HG02852 (cell line): ENCODE data around the gene GRAMD1B.
"Not testable (repeated sequence)": the region's sequence is repeated elsewhere in the genome, so short reads cannot be mapped to it uniquely, and the experiment has no call there.

Experiments
- ATAC-seq: cut with Tn5 transposase; IDR thresholded peaks from one replicate; pipeline ENCODE4 v1.9.1; 2021; ENCODE audit warnings: mild to moderate bottlenecking, moderate library complexity; ENCODE audit not compliant: unreplicated experiment

Gene GRAMD1B

GRCh38 chr11:123562158-123562557 lies 132.1 kb downstream of the GRAMD1B start:
- no peak for ATAC-seq

- no peak for ATAC-seq
These were observed 132.8 kb downstream of the GRAMD1B start for GRCh38 chr11:123562829-123563228.

- no peak for ATAC-seq
These were observed 134.2 kb downstream of the GRAMD1B start for GRCh38 chr11:123564221-123564620.

DNA sequence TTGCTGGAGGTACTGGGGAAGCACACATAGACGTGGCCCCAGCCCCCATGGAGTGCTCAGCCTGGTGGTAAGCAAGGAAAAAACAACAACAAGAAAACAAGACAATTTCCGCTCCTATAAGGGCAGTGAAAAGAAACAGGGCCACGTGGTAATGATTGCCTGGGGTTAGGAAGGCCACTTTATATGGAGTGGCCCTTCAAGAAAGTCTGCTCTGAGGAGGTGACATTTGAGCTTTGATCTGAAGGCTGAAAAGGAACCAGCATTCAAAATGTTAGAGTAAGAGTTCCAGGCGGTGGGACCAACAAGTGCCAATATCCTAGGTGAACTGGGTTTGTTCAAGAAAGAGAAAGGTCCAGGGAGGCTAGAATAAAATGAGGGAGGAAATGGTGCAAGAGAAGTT lies 136.8 kb downstream of the GRAMD1B start:
- ATAC-seq, result no peak

DNA sequence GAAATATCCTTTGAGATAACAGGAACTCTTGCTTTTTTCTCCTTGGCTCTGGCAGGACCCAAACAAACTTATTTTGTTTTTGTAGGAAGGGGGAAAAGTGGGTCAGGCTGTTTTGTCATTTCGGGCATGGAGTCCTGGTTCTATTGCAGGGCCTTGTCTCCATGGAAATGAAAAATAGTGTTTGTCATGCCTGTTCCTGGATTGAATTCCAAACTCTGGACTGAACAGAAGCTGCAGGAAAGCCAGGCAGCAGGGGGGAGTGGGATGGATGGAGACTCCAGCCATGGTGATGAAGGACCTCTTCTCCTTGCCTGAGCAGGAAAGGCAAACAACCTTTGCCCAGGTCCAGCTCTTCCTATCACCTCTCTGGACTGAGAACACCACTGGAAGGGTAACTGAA lies 137.4 kb downstream of the GRAMD1B start:
- ATAC-seq, result no peak

DNA sequence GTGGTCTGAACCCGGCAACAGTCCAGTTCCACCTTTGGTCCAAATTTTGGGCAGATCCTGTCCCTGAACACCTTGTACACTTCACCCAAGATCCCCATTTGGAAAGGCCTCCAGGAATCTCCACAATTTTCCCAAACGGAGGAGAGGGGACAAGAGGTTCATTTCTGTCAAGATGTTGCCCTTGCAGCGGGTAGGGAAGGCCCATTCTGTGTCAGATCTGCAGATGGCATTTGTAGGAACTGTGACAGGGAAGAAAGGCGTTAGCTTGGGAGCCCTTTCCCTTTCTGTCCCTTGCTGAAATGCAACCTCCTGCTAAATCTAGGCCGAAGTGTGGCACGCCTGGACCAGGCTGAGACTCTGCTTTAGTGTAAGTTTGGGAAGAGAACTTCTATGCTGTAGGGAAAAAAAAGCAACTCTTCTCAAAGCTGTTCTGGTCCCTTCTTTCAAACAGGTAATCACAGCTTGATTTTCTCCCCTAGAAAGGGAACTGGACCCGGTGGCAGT lies 138.3 kb downstream of the GRAMD1B start:
- no peak for ATAC-seq

DNA sequence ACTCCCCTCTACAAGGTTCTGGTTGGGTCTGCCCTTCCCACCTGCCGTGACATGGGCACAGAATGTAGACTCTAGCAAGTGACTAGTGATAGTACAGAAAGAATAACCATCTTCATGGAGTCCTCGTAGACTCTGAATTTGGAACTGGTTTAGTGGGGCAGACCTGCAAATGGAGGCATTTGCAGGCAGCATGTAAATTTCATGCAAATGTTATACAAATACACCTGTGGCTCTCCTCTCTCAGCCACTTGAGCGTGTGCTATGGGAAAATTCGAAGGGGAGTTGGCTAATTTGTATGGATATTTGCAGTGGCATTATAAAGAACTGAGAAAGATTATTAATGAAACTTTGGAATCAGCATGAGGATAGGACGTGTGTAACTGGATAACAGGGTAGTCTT lies 139.3 kb downstream of the GRAMD1B start:
- no peak for ATAC-seq

DNA sequence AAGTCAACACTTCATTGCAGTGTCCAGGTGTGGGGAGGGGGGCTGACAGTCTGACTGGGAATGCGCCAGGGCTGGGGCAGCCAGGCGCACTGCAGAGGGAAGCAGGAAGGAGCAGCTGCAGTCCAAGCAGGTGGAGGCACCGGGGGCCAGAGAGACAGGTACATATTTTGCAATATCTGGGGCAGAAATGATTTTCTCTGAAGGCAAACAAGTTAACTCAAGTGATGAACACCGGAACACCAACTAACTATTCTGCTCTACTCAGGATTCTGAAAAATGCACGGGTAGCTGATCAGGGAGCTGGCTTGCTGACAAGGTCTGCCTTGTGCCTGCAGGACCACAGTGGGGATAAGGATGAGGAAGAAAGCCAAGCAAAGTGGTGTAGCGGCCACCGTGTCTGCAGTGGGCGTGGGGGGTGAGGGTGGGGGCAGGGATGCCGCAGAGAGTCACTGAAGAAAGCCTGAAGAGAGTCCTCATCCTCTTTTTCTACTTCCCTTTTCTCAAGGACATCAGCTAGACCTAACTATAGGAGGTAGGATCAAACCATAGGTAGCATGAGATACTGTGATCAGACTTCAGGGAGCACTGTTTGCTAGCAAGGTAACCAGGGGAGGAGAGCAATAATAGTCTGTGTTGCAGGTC lies 141.0 kb downstream of the GRAMD1B start:
- no peak for ATAC-seq

- ATAC-seq, result not testable (repeated sequence)
These were observed 142.7 kb downstream of the GRAMD1B start for GRCh38 chr11:123572791-123573190.

- ATAC-seq, result no peak
These were observed 143.2 kb downstream of the GRAMD1B start for GRCh38 chr11:123573286-123573685.

GRCh38 chr11:123575441-123575840 lies 145.4 kb downstream of the GRAMD1B start:
- ATAC-seq, result no peak

- no peak for ATAC-seq
These were observed 146.0 kb downstream of the GRAMD1B start for GRCh38 chr11:123576082-123576481.

DNA sequence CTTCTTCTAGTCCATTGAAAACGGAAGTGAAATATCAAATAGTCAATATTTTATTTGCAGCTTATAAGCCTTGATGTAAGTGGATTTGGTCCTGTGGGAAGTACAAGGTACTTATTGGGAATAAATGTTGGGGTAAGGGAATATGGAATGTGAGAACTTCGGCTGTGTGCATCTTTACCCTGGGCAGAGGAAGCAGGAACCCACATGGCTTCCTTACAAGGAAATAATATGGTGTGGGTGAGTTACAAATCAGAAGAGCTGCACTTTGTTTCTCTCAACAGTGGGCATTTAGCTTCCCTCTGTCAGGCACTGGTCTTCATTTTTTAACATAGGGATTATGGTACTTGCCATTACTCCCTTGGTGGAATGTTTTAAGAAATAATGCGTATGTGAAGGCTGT lies 146.4 kb downstream of the GRAMD1B start:
- no peak for ATAC-seq

DNA sequence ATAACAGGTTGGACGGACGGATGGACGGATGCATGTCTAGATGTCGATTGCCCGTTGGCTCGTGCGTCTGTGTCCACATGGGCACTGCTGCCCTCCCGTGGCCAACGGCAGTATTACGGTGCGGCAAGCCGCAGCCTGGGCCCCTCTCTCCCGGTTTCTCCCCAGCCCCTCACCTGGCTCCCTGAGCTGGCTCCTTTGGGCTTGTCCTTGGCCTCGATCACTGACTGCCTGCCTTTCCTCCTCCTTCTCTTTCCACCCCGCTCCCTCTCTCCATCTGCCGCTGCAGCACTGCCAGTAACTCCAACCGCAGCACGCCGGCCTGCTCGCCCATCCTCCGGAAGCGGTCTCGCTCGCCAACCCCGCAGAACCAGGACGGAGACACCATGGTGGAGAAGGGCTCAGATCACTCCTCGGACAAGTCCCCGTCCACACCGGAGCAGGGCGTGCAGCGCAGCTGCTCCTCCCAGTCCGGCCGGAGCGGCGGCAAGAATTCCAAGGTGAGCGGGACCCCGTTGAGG lies 147.1 kb downstream of the GRAMD1B start:
- peak; percentile 67 for ATAC-seq

DNA sequence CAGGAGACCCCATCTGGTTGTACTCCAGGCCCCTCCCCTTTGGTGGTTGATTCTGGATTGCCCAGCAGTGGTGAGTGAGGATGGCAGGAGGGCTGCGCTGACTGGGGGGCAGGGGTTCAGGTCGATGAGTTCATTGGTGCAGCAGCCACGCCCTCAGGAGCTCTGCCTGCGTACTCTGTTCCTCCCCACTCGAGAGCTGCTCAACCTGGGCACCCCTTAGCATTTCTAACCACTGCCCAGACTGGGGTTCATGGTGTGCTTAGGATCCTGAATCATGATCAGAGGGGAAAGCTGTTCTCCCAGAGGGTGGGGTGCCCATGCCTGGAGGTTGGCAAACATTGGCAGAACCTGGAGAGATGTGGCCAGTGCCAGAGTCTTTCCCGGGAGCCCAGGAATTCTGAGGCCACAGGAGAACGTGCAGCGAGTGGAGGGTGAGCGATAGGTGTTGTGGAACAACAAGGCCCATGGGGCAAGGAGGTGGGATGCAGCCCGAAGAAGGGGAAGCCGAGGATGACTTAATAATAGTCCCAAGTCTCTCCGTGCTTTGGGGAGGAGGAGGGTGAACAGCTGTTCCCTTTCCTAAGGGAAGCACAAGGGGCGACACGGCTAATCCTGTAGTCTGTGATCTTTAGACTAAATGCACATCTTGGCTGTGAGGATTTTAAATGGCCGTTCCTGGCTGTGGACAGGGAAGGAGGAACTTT lies 148.9 kb downstream of the GRAMD1B start:
- no peak for ATAC-seq

DNA sequence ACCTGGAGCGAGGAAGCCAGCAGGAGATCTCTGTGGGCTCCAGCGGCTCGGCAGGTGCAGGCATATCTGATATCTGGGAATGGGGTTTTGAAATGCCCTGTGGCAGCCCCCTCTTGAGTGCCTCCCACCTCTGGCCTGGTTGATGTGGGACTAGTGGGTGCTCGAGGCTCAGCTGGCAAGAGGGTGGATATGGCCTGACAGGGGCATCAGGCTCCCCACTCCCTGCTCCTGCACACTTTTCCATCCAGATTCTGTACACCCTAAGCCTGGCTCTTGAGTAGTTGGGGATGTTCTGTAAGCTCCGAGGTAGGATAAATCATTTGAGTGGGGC lies 149.4 kb downstream of the GRAMD1B start:
- ATAC-seq, result no peak

DNA sequence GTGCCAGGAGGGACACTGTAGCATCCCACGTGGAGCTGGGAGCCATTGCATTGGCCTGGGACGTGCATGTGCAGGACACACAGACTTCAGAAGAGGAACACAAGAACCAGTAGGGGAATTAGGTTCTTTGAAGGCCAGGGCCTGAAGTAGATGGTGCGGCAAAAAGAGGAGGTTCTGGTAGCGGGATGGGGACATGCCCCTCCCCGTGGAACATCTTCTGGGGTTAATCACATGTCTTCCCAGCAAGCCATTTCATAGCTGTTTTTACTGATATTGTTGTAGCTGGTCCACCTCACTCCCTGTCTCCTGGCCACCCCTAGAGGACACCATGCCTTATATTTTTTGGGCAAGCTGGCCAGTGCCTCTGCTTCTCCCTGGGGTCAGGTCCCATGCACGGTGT lies 150.1 kb downstream of the GRAMD1B start:
- ATAC-seq, result no peak

DNA sequence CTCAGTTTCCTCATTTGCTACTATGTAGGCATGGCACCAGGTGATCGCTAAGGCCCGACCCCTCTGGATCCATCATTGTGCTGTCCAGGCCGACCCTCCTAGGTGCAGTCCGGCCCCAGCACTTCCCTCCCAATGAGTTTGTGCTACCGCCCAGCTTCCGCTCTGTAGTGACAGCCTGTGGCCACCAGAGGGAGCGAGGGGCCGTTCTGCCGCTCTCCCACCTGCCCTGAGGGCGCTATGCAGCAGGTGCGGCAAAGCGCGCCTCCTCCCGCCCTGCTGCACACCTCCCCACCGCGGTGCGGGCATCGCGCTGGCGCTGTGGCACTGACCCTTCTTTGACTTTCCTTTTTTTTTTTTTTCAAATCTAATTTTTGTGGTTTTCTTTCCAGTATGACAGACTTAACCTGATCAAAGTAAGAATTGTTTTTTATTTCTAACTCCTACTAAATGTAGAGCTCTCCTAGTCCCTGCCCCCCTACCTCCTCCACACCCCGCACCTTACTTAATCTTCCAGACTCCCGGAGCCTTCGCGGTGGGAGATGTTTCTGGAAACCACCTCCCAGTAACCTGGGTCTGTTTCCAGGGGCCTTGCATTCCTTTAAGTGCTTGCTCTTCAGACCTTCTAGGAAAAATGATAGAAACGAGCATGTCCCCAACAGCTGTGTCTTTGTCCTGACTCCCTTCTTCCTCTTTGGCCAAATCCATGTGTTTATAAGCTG lies 150.6 kb downstream of the GRAMD1B start:
- peak; percentile 84 for ATAC-seq

- ATAC-seq, result no peak
These were observed 151.8 kb downstream of the GRAMD1B start for GRCh38 chr11:123581651-123582399.

GRCh38 chr11:123582992-123583504 lies 153.0 kb downstream of the GRAMD1B start:
- ATAC-seq, result no peak

DNA sequence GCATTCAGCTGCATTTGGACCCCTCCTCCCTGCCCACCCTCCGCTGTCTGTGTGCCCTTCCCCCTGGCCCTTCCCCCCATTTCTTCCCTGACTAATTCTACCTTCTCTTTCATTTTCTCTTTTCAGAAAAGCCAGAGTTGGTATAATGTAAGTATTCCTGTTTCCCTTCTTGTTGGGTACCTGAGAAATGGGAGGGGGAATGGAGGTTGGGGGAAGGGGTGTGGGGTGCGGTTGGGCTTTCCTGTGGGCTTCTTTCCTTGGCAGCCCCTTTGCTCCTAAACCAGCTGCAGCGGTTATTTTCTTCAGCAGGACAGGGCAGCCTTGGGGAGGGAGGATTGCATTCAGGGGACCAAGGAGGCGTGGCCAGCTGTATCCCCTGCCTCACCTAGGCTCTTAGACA lies 154.1 kb downstream of the GRAMD1B start:
- ATAC-seq, result no peak
